CD4-positive, alpha-beta T cell treated with Interleukin-4 for 1 hour (primary cell): ENCODE measurements around the gene NUMBL.

Experiments
- DNase-seq, 2 donors: peaks; one replicate each; pipeline ENCODE4 v3.0.0-alpha.2; 2020 to 2022

The NUMBL gene

DNA sequence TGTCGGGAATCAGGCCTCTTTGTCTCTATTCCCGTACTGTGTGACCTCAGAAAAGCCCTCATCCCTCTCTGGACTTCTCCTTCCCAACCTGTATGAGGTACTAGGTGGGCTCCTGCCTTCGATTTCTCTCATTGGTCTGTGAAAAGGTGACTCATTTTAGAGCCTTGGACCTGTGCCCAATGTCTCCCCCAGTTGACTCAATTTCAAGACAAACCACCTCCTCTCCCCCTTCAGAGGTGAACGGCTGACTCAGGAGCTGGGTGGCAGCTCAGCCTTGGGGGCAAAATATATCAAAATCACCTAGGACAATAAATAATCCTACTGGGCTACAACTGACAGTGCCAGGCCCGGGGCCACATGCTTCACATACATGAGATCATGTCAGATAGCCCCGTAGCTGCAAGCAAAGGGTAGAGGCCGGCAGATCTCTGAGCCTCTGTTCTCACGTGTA lies 25.6 kb upstream of the NUMBL start:
- DNase-seq = peak; percentile 59 to 63

DNA sequence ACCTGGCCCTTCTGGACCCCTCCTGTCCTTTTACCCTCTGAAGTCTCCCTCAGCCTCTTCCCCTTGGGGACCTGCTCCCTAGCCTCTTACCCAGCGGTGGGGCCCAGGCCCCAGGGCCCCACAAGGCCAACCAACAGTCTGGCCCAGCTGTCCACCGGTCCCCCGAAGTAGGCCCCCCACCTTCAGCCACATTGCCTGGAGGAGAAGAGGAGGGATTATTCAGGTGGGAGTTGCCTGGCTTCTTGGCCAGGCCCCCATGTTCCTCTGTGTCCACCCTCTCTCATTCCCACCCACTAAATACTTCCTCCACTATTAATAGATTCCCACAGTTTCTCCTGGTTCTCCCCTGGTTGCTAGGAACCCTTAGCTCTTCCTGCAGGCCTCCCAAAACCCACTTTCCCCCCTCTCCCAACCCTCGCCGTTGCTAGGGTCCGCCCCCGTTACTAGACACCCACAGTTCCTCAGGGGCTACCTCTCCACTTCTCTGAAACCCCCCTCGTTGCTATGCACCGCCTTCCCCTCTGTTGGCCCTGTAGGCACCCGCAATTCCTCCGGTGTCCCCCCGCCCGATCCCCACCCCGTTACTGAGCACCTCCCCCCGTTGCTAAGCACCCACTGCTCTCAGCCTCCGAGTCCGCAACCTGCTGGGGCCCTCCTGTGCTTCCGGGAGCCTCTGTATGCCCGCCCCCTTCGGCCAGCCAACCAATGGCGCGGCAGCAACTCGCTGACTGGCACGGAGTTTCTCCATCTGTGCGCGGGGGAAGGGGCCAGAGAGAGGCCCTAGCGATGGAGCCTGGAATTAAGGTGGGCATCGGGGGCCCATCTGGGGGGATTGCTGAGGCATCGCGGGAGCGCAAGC lies 24.2 kb upstream of the NUMBL start:
- peak; percentile 95 to 96 for DNase-seq

DNA sequence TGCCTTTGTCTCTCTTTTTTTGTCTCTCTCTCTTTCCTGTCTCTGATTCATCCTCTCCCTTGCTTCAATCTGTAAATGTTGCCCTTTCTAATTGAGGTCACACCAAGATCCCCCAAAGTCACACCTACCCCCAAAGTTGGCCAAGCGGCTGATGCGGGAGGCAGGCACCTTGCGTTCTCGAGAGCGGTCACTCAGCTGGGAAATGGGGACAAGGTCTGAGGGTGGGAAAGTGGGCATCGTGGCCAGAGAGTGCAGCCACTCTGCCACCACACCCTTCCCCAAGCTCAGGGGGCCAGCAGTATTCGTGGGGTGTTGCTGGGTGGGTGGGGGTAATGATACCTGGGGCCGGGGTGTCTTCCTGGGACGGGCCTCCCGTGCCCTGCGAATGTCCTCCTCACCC lies 23.5 kb upstream of the NUMBL start:
- DNase-seq = no peak

GRCh38 chr19:40709817-40710216 lies 19.4 kb upstream of the NUMBL start:
- no peak for DNase-seq

GRCh38 chr19:40707615-40708014 lies 17.2 kb upstream of the NUMBL start:
- DNase-seq = no peak

DNA sequence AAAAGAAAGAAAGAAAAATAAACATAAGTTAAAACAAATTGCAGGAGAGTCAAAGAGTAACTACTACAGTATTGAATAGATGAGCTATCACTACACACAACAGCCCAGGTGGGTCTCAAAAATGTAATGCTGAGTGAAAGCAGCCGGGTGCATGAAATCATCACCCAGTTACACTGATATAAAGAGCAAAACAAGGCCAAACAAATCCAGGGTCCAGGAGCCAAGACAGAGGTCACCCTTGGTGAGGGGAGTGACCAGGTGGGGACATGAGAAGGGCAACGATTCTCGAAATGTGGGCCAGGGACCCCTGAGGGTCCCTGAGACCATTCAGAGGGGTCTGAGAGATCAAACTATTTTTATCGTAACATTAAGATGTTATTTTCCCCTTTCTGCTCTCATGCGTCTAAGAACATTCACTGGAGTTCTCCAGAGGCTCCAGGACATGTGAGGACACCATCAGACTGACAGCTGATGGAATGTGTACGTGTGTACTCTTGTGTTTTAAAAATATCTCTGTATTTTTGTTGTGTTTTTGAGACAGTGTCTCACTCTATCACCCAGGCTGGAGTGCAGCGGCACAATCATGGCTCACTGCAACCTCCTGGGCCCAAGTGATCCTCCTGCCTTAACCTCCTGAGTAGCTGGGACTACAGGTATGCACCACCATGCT lies 15.6 kb upstream of the NUMBL start:
- DNase-seq = no peak

DNA sequence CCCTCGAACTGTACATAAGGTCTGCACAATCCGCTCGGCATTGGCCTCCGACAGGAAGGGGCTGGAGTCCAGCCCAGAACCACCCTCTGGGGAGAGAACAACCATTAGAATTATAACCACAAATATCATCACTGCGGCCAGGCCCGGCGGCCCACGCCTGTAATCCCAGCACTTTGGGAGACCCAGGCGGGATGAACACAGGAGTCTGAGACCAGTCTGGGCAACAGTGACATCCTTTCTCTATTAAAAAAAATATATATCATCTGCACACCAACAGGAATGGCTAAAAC lies 14.9 kb upstream of the NUMBL start:
- DNase-seq = no peak

GRCh38 chr19:40704491-40705361 lies 14.3 kb upstream of the NUMBL start:
- DNase-seq = no peak

DNA sequence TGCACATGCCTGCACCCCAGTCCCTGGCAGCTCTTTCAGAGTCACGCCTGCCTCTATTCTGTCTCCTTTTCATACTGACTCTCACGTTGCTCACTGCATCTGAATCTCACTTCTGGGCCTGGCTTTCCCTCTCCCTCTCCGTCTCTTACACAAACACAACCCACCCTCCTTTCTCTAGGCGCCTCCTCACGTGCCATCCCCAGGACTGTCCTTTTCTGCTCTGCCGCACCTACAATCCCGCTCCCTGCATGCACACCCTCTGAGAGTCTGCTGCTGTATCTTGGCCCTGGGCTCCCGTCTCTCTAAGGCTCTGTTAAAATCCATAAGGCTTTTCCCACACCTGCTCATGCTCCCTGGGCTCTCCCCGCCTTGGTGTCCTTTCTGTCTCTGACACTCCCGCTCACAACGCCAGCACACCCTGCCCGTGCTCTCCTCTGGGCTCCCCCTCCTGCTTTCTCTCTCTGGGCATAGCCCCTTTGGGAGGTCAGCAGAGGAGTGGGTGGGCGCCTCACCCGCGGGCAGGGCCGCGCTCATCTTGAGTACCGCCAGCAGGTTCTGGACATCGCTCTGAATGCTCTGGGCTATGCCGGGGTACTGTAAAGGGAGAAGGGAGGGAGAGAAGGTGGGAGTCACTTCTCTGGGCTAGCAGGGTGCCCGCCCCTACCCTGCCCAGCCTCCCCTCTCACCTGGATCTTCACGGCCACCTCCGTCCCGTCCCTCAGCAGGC lies 12.7 kb upstream of the NUMBL start:
- DNase-seq = no peak

DNA sequence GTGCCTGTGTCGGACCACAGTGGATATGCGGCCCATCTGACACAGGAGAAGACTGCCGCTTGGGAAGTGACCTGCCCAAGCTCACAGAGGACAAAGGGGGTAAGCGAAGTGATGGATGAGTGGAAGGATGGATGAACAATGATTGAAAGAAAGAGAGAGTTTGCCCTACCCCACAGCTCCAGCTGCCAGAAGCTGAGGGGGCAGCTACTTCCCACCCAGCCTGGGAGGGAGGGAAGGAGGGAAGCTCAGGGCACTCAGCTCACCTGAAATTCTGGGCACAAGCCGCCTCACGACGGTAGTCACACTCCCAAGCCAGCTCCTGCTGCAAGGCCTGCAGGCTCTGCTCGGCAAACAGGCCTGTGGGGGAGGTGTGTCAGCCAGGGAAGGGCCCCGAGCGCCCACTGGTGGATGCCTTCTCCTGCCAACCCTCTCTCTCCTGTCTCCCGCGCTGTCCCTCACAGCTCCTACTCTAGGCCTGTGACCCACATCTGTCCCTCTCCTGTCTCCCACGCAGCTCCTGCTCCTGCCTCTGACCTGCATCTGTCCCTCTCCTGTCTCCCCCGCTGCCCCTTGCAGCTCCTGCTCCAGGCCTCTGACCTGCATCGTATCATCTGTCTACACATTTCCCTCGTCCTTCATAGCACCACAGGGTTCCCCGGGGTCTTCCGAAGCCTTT lies 12.0 kb upstream of the NUMBL start:
- no peak for DNase-seq

GRCh38 chr19:40701758-40702157 lies 11.3 kb upstream of the NUMBL start:
- no peak for DNase-seq

- DNase-seq = no peak
Observed at GRCh38 chr19:40700083-40700482, 9.6 kb upstream of the NUMBL start.

DNA sequence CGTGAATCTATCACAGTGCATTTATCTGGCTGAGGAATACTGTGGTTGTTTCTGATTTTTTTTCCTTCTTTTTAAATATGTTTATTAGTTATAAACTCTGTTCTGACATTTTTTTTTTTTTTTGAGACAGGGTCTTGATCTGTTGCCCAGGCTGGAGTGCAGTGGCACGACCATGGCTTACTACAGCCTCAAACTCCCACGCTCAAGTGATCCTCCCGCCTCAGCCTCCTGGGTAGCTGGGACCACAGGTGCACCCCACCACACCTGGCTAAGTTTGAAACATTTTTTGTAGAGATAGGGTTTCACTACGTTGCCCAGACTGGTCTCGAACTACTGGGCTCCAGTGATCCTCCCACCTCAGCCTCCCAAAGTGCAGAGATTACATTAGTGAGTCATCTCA lies 6.6 kb upstream of the NUMBL start:
- no peak for DNase-seq

DNA sequence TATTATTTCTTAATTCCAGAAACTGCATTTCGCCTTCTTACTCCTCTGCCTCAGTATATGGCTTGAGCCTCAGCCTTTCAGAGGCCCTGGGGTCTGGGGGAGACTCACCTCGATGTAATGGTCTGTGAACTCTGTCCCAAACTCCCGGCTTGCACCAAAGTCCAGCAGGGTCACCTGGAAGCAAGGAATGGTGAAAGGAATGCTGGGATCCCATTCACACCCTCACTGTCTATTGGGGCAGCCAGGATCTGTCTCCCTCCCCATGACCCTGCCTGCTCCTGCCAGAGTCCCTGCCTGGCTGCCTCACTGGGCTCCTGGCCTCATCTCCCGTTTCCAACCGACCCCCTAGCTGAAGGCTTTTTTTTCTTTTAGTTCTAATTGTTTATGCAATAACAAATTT lies 5.4 kb upstream of the NUMBL start:
- DNase-seq = no peak

GRCh38 chr19:40693896-40694295 lies 3.4 kb upstream of the NUMBL start:
- no peak for DNase-seq

GRCh38 chr19:40693150-40693788 lies 2.8 kb upstream of the NUMBL start:
- DNase-seq = no peak

DNA sequence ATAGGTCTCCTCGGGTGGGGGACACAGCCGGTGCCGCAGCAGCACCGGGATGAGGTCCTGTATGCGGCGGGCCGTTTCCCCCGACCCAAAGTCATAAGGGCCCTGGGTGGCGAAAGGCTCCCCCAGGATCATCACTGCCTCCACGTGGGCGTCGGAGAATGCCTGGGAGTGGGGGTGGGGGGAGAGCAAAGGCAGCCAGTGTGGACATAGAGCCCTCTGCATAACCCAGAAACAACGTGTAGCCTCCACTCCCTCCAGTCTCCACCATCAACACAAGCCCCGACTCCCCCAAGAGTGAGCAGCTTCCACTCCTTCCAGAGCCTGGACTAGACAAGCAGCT lies 1.7 kb upstream of the NUMBL start:
- no peak for DNase-seq

- no peak for DNase-seq
Observed at GRCh38 chr19:40691421-40692211, 1.2 kb upstream of the NUMBL start.

DNA sequence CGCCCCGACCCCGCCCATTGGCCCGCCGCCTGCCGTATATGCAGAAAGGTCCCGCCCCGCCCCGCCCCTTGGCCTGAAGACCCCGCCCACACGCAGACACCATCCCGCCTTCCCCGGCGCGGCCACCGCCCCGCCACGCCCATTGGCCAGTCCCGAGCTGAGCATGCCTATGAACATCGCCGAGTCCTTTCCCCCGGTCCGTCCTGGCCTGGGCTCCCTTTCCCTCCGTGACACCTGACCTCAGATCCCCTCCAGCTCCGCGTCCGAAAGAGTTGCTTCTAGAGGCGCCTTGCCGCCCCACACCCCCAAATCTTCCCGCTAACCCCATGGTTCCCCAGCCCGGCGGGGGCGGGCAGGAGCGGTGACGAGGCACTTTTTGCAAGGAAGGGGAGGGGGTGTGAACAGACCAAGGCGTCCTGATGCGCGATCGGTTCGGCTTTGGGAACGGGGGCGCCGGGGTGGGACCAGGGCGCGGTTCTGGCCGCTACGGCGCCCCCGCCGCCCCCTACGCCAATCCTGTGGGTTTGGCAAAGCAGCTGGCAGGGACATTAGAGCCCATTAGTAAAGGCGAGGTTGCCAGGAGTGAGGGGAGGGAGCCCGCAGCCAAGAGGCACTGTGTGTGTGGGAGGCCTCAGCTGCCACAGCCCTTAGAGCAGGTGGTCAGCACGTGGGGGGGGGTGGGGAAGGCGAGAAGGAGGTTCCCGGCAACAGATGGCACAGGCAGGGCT lies 406 bp upstream of the NUMBL start:
- peak; percentile 88 to 89 for DNase-seq

- peak; percentile 24 to 66 for DNase-seq
Observed at GRCh38 chr19:40689339-40690049, 957 bp downstream of the NUMBL start.
